Testis (tissue), 2 donors: Measurements from ENCODE around the gene SAMD4B.

Experiments
- CTCF ChIP-seq, 3 experiments: fragments of 450-650 bp in 2 of 3; fragments of 200-600 bp in 1 of 3; sonication (generic) in 1 of 3; IDR thresholded peaks; one replicate each; pipeline ENCODE4 v1.5.1; 2016 to 2019; ENCODE audit warnings: antibody characterized with exemption in 3 of 3, mild to moderate bottlenecking in 2 of 3, moderate library complexity in 1 of 3
- POLR2A ChIP-seq: fragments of 450-650 bp; IDR thresholded peaks from one replicate; pipeline ENCODE4 v1.6.1; 2017; ENCODE audit warnings: antibody characterized with exemption, mild to moderate bottlenecking, moderate library complexity

GRCh38 chr19:39360599-39360998, 18.4 kb downstream of the SAMD4B start:
- TF ChIP-seq POLR2A (no peak), CTCF (IDR thresholded peaks at IDR 0.05) (no peak)
